NCI-H2227 (cell line): ENCODE data around the gene KIF4A.
"Not testable (repeated sequence)": the region's sequence is repeated elsewhere in the genome, so short reads cannot be mapped to it uniquely, and the experiment has no call there.

Source experiments
- DNase-seq: peaks from one replicate; lab custom pipeline; 2025; ENCODE audit not compliant: unreplicated experiment; lab: John Stamatoyannopoulos, UW

KIF4A gene

GRCh38 chrX:70289793-70290770, at the start of gene KIF4A, which contains the start of gene PDZD11:
Gene KIF4A (plus strand): TSS chrX:70290104. CDS start chrX:70290459, 355 bp downstream.
Gene PDZD11 (minus strand): TSS chrX:70289927. CDS start chrX:70289341, 586 bp downstream.
- DNase-seq, result peak; percentile 94

- DNase-seq, result no peak
Observed at GRCh38 chrX:70240751-70241150, 49.2 kb upstream of the KIF4A start.

GRCh38 chrX:70241501-70241900, 48.4 kb upstream of the KIF4A start:
- no peak for DNase-seq

- not testable (repeated sequence) for DNase-seq
Observed at GRCh38 chrX:70243601-70244000, 46.3 kb upstream of the KIF4A start.

GRCh38 chrX:70244881-70245280, 45.0 kb upstream of the KIF4A start:
- DNase-seq, result no peak

GRCh38 chrX:70247252-70247651, 42.7 kb upstream of the KIF4A start:
- DNase-seq, result no peak

- DNase-seq, result no peak
Observed at GRCh38 chrX:70252491-70252890, 37.4 kb upstream of the KIF4A start.

GRCh38 chrX:70253377-70254062, 36.4 kb upstream of the KIF4A start:
- peak; percentile 77 for DNase-seq

GRCh38 chrX:70254063-70254400, 35.9 kb upstream of the KIF4A start:
- DNase-seq, result no peak

- DNase-seq, result no peak
Observed at GRCh38 chrX:70254909-70255308, 35.0 kb upstream of the KIF4A start.

- no peak for DNase-seq
Observed at GRCh38 chrX:70255452-70255851, 34.5 kb upstream of the KIF4A start.

- no peak for DNase-seq
Observed at GRCh38 chrX:70257423-70258288, 32.2 kb upstream of the KIF4A start.

- DNase-seq, result no peak
Observed at GRCh38 chrX:70260104-70260503, 29.8 kb upstream of the KIF4A start, which contains the start of gene P2RY4. Gene P2RY4 (minus strand): TSS chrX:70260204. CDS start chrX:70259624, 580 bp downstream.

GRCh38 chrX:70262952-70263567, 26.8 kb upstream of the KIF4A start:
- DNase-seq, result peak; percentile 29

GRCh38 chrX:70264784-70265183, 25.1 kb upstream of the KIF4A start:
- DNase-seq, result no peak

- DNase-seq, result no peak
Observed at GRCh38 chrX:70268034-70268433, 21.9 kb upstream of the KIF4A start, which contains the start of gene ARR3. Gene ARR3 (plus strand): TSS chrX:70268334. CDS start chrX:70269386, 1,052 bp downstream.

- DNase-seq, result not testable (repeated sequence)
Observed at GRCh38 chrX:70274029-70274428, 15.9 kb upstream of the KIF4A start.

GRCh38 chrX:70279081-70279480, 10.8 kb upstream of the KIF4A start:
- DNase-seq, result no peak

- DNase-seq, result no peak
Observed at GRCh38 chrX:70280573-70280972, 9.3 kb upstream of the KIF4A start.

GRCh38 chrX:70281951-70282350, 8.0 kb upstream of the KIF4A start, which contains the start of gene RAB41:
Gene RAB41 (plus strand): TSS chrX:70282172. CDS start chrX:70282218, 46 bp downstream.
- DNase-seq, result no peak
